ENCODE measurements around the gene DDIT4.
A peak's percentile ranks its signal among the peaks of the same experiment; 100 is the strongest.
"Not testable (repeated sequence)": the region's sequence is repeated elsewhere in the genome, so short reads cannot be mapped to it uniquely, and the experiment has no call there.

The DDIT4 gene

GRCh38 chr10:72273410-72274212 lies at the start of gene DDIT4:
Gene DDIT4 (plus strand): TSS chr10:72273924. CDS start chr10:72274217, 293 bp downstream.
- peak; percentile 96 for DNase-seq

GRCh38 chr10:72224191-72224590 lies 49.5 kb upstream of the DDIT4 start:
- DNase-seq = not testable (repeated sequence)

GRCh38 chr10:72226418-72227027 lies 47.2 kb upstream of the DDIT4 start:
- DNase-seq = no peak

GRCh38 chr10:72227826-72228225 lies 45.9 kb upstream of the DDIT4 start:
- DNase-seq = no peak

GRCh38 chr10:72228318-72228751 lies 45.4 kb upstream of the DDIT4 start:
- DNase-seq = no peak

- DNase-seq = no peak
Measured at GRCh38 chr10:72229261-72230251, 44.2 kb upstream of the DDIT4 start.

GRCh38 chr10:72233621-72234020 lies 40.1 kb upstream of the DDIT4 start:
- no peak for DNase-seq

- no peak for DNase-seq
Measured at GRCh38 chr10:72234560-72235095, 39.1 kb upstream of the DDIT4 start.

GRCh38 chr10:72235544-72236279 lies 38.0 kb upstream of the DDIT4 start:
- no peak for DNase-seq

GRCh38 chr10:72238392-72239175 lies 35.1 kb upstream of the DDIT4 start:
- no peak for DNase-seq

- no peak for DNase-seq
Measured at GRCh38 chr10:72239409-72239808, 34.3 kb upstream of the DDIT4 start.

- no peak for DNase-seq
Measured at GRCh38 chr10:72240371-72240770, 33.4 kb upstream of the DDIT4 start.

GRCh38 chr10:72241691-72242252 lies 32.0 kb upstream of the DDIT4 start:
- no peak for DNase-seq

GRCh38 chr10:72242675-72243074 lies 31.0 kb upstream of the DDIT4 start:
- DNase-seq = no peak

GRCh38 chr10:72243822-72244437 lies 29.8 kb upstream of the DDIT4 start:
- DNase-seq = no peak

GRCh38 chr10:72244573-72245038 lies 29.1 kb upstream of the DDIT4 start:
- DNase-seq = no peak

- DNase-seq = no peak
Measured at GRCh38 chr10:72245949-72246525, 27.7 kb upstream of the DDIT4 start.

- no peak for DNase-seq
Measured at GRCh38 chr10:72248468-72249151, 25.1 kb upstream of the DDIT4 start.

GRCh38 chr10:72249176-72249862 lies 24.4 kb upstream of the DDIT4 start:
- DNase-seq = not testable (repeated sequence)

Data from GOT3 (cell line).